Naive thymus-derived CD4-positive, alpha-beta T cell (primary cell): ENCODE data around the gene SOX12. TPM values are rescaled to one million over a fixed set of nuclear protein-coding genes. Genes with fewer than 3 reads are reported as not detected.
"Not testable (repeated sequence)": the region's sequence is repeated elsewhere in the genome, so short reads cannot be mapped to it uniquely, and the experiment has no call there.

Source experiments
- ATAC-seq: fragments of 150-1000 bp; cut with Tn5 transposase; 2 replicates; pipeline ENCODE4 v1.10.0; 2021; ENCODE audit warnings: mild to moderate bottlenecking, moderate library complexity
- CTCF ChIA-PET: fragments of 350-600 bp; sonication (Branson Sonifier 250); formaldehyde crosslinking; loops from one replicate; lab custom pipeline; 2021; ENCODE audit warnings: antibody characterized with exemption; lab: Charles Lee
- POLR2A ChIA-PET: fragments of 350-600 bp; sonication (Branson Sonifier 250); formaldehyde crosslinking; loops from one replicate; lab custom pipeline; 2021; ENCODE audit warnings: antibody characterized with exemption, inconsistent platforms; lab: Charles Lee
- DNase-seq, 9 donors: peaks; one replicate each; pipeline versions ENCODE4 v3.0.0 to v3.0.0-alpha.2; 2020 to 2022; ENCODE audit warnings: mixed read lengths in 1 of 9
- H3K27ac ChIP-seq: one replicate; pipeline ENCODE4 v1.7.0; 2013; ENCODE audit warnings: mild to moderate bottlenecking, low read depth, low read length, moderate library complexity
- H3K27me3 ChIP-seq, 2 donors: one replicate each; pipeline ENCODE4 v1.7.0; 2013; ENCODE audit warnings: low read length in 2 of 2, mild to moderate bottlenecking in 2 of 2, moderate library complexity in 2 of 2; ENCODE audit not compliant: control insufficient read depth in 2 of 2, insufficient read depth in 2 of 2
- H3K36me3 ChIP-seq, 3 experiments: 1 replicate in 2 of 3; 2 replicates in 1 of 3; pipeline ENCODE4 v1.7.0; 2013; ENCODE audit warnings: low read length in 3 of 3, mild to moderate bottlenecking in 3 of 3, moderate library complexity in 1 of 3; ENCODE audit not compliant: insufficient read depth in 3 of 3, control insufficient read depth in 2 of 3
- H3K4me1 ChIP-seq, 2 donors: one replicate each; pipeline ENCODE4 v1.7.0; 2013; ENCODE audit warnings: low read length in 2 of 2, mild to moderate bottlenecking in 2 of 2, moderate library complexity in 1 of 2; ENCODE audit not compliant: control insufficient read depth in 2 of 2, insufficient read depth in 2 of 2
- H3K4me3 ChIP-seq: 2 replicates; pipeline ENCODE4 v1.7.0; 2013; ENCODE audit warnings: mild to moderate bottlenecking, low read length
- H3K9me3 ChIP-seq, 3 experiments: 1 replicate in 2 of 3; 2 replicates in 1 of 3; pipeline ENCODE4 v1.7.0; 2013; ENCODE audit warnings: low read length in 3 of 3; ENCODE audit not compliant: control insufficient read depth in 2 of 3
- H3K27ac Mint-ChIP-seq, 9 donors: one replicate each; pipeline ENCODE4 v1.8.0; 2020 to 2022; ENCODE audit warnings: mixed read lengths in 9 of 9, mild to moderate bottlenecking in 8 of 9, moderate library complexity in 5 of 9, inconsistent platforms in 2 of 9
- H3K27me3 Mint-ChIP-seq, 5 donors: one replicate each; pipeline ENCODE4 v1.8.0; 2021 to 2022; ENCODE audit warnings: mixed read lengths in 5 of 5, mild to moderate bottlenecking in 1 of 5
- H3K36me3 Mint-ChIP-seq, 5 donors: one replicate each; pipeline ENCODE4 v1.8.0; 2020 to 2022; ENCODE audit warnings: mixed read lengths in 5 of 5, mild to moderate bottlenecking in 3 of 5, inconsistent platforms in 1 of 5
- H3K4me1 Mint-ChIP-seq, 7 donors: one replicate each; pipeline ENCODE4 v1.8.0; 2020 to 2022; ENCODE audit warnings: mixed read lengths in 7 of 7, mild to moderate bottlenecking in 3 of 7, inconsistent platforms in 1 of 7
- H3K4me3 Mint-ChIP-seq, 10 donors: one replicate each; pipeline ENCODE4 v1.8.0; 2020 to 2022; ENCODE audit warnings: mild to moderate bottlenecking in 10 of 10, mixed read lengths in 10 of 10, moderate library complexity in 6 of 10, inconsistent platforms in 2 of 10
- H3K9me3 Mint-ChIP-seq, 11 donors: one replicate each; pipeline ENCODE4 v1.8.0; 2020 to 2022; ENCODE audit warnings: mixed read lengths in 11 of 11, mild to moderate bottlenecking in 4 of 11, inconsistent platforms in 1 of 11, moderate library complexity in 1 of 11
- intact Hi-C, 2 donors: fragments of 100-400 bp; cut with micrococcal nuclease; formaldehyde crosslinking; loops; one replicate each; pipeline ENCODE4 v1.15.1; 2023
- polyA plus RNA-seq, 2 donors: library from polyadenylated mRNA; unstranded; fragments of 300-500 nt; fragmentation: Illumina TruSeq; gene quantifications; one replicate each; pipeline ENCODE4 v1.2.3, GENCODE V29; 2021
- total RNA-seq, 6 experiments: library from RNA in 5 of 6; stranded (reverse) in 5 of 6; gene quantifications; 1 replicate in 5 of 6; 2 replicates in 1 of 6; pipeline ENCODE4 v1.2.3 and lab custom pipeline; 2021 to 2026

The SOX12 gene
- total and polyA plus RNA-seq, 7 experiments from 2014 or later, result 0.89 to 15.1 (median 9.4) TPM

DNA sequence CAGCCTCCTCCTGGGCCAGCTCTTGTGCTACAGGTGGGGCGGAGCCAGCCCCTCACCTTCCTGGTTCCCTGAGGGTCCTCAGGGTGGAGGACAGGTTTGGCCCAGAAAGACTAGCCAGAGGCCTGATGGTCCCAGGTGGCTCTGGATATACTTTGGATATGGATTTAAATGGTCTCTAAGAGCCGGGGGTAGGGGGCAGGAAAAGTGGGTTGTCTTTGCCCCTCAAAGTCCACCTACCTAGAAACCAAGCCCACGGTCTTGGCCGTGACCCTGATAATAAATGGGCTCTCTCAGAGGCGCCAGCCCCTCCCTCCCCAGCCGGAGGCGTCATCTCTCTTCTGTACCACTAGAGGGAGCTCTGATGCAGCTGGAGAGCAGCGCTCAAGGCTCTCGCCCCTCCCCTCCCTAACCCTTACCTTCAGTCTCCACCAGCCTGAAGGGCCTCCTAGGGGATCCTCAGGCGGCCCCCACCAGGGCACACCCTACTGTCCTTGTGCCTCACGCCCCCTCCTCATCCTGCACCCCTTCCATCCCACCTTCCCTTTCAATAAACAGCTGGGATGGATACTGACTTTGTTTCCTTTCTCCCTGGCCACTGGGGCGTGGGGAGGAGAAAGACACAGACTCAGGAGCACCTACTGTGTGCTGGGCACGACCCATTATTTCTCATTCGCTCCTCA is 29.1 kb downstream of the SOX12 start:
- POLR2A ChIA-PET, result interaction anchor here (1.0 to 1.3 kb wide), 3 partner anchors 53 to 143 kb away, joined by 3 to 4 read pairs (median 4); no protein-coding TSS in a partner anchor
- H3K27me3 Mint-ChIP-seq, result peaks cover 0 to 4% (median 0%) of the 10 kb centered on the region in 5 donors
- Histone ChIP-seq H3K27me3 (no peaks in the 10 kb centered on the region), H3K9me3 (no peaks in the 10 kb centered on the region), H3K27ac (no peak overlapping the region), H3K4me3 (no peak overlapping the region), H3K36me3 (peaks cover 0 to 3% (median 0%) of the 10 kb centered on the region in 3 experiments), H3K4me1 (peaks cover 0 to 3% of the 10 kb centered on the region in 2 donors)
- no peaks in the 10 kb centered on the region for H3K36me3 Mint-ChIP-seq
- no peak overlapping the region for H3K4me3 Mint-ChIP-seq
- peaks cover 0 to 13% (median 5%) of the 10 kb centered on the region in 7 donors for H3K4me1 Mint-ChIP-seq
- no peak overlapping the region for H3K27ac Mint-ChIP-seq
- peaks cover 0 to 1% (median 0%) of the 10 kb centered on the region in 11 donors for H3K9me3 Mint-ChIP-seq
- CTCF ChIA-PET, result interaction anchor here (0.6 to 4.5 kb wide), 8 partner anchors 9 to 291 kb away, joined by 3 to 74 read pairs (median 4); no protein-coding TSS in a partner anchor
- peak; percentile 100 for ATAC-seq
- DNase-seq, result peak; percentile 64 to 86 (median 79)
- intact Hi-C loops, result loop anchor here (1.0 to 5.0 kb wide), 12 partner anchors 26 to 384 kb away; partner anchors contain the start of genes CSNK2A1 (in 2 of the 2), TBC1D20 (in 2 of the 2), RBCK1 (in 1 of the 2) and TRIB3 (in 1 of the 2)

DNA sequence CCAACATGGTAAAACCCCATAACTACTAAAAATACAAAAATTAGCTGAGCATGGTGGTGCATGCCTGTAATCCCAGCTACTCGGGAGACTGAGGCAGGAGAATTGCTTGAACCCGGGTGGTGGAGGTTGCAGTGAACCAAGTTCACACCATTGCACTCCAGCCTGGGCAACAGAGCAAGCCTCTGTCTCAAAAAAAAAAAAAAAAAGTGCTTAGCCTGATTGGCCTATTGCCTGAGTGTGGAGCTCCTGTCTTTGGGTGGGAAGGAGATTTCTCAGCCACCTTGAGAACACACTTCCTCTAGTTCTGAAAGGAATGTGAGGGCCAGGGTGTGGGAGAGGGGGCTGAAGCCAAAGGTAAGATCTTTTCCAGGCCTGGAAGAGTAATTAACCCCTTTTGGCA is 30.8 kb downstream of the SOX12 start:
- H3K27me3 Mint-ChIP-seq, H3K4me1 ChIP-seq, H3K4me3 Mint-ChIP-seq, H3K36me3 Mint-ChIP-seq, DNase-seq, H3K4me3 ChIP-seq, H3K27me3 ChIP-seq, H3K36me3 ChIP-seq, intact Hi-C loops, H3K27ac Mint-ChIP-seq, H3K9me3 ChIP-seq, H3K9me3 Mint-ChIP-seq, ATAC-seq, H3K27ac ChIP-seq, POLR2A ChIA-PET: not testable (repeated sequence)
- CTCF ChIA-PET, result interaction anchor here (0.7 to 4.5 kb wide), 4 partner anchors 51 to 151 kb away, joined by 3 to 74 read pairs (median 10); no protein-coding TSS in a partner anchor
- peaks cover 0 to 13% (median 5%) of the 10 kb centered on the region in 7 donors for H3K4me1 Mint-ChIP-seq

DNA sequence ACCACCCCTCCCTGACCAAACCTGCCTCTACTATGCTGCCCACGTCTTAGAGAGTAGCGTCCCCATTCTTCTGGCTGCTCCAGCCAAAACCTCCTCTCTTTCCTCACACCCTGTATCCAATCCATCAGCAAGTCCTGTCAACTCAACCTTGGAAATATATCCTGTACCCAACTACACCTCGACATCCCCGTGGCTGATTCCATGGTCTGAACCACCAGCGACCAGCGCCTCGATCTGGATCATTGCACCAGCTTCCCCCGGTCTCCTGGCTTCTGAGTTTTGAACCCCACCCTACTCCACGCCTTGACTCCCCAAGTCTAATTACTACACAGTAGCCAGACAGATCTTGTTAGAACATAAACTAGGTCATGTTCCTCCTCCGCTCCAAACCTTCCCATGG is 31.4 kb downstream of the SOX12 start:
- H3K36me3 Mint-ChIP-seq, result no peaks in the 10 kb centered on the region
- POLR2A ChIA-PET, result no interaction called here
- Histone ChIP-seq H3K36me3 (peaks cover 0 to 3% (median 0%) of the 10 kb centered on the region in 3 experiments), H3K27ac (no peak overlapping the region), H3K4me1 (peaks cover 0 to 3% of the 10 kb centered on the region in 2 donors), H3K4me3 (no peak overlapping the region), H3K27me3 (no peaks in the 10 kb centered on the region), H3K9me3 (no peaks in the 10 kb centered on the region)
- DNase-seq (no peak), ATAC-seq (no peak)
- peak overlapping the region in 1 of 9 donors; percentile 24 for H3K27ac Mint-ChIP-seq
- H3K9me3 Mint-ChIP-seq, result peaks cover 0 to 1% (median 0%) of the 10 kb centered on the region in 11 donors
- intact Hi-C loops, result no loop called here
- peaks cover 0 to 4% (median 0%) of the 10 kb centered on the region in 5 donors for H3K27me3 Mint-ChIP-seq
- no peak overlapping the region for H3K4me3 Mint-ChIP-seq
- peaks cover 0 to 11% (median 4%) of the 10 kb centered on the region in 7 donors for H3K4me1 Mint-ChIP-seq
- CTCF ChIA-PET, result interaction anchor here (0.7 to 3.2 kb wide), 2 partner anchors 74 to 150 kb away, joined by 5 to 15 read pairs; no protein-coding TSS in a partner anchor

DNA sequence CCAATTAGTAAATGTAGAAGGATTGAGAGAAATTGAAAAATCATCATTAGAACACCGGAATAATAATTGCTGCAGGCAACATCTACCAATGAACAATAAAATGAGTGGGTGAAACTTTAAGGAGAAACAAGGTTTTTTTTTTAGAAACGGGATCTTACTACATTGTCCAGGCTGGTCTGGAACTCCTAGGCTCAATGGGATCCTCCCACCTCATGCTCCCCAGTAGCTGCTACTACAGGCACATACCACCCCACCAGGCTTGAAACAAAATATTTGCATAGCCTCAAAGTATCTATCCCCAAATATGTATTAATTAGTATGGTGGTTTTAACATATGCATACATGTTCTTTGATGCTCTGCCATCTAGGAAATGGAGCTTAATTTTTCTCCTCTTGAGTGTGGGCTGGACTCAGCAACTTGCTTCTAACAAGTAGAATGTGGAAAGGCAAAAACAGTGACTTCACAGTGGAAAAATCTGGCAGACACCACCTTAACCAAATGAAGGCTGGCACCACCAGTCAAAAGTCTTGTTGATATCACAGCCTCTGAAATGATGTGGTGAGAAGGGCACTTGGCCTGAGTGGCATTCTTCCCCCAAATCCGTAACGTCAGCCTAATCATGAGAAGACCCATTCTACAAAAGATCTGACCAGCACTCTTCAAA is 33.7 kb downstream of the SOX12 start:
- H3K4me3 Mint-ChIP-seq, result no peak overlapping the region
- no peaks in the 10 kb centered on the region for H3K36me3 Mint-ChIP-seq
- no peaks in the 10 kb centered on the region for H3K9me3 Mint-ChIP-seq
- intact Hi-C loops, result no loop called here
- peaks cover 0 to 3% of the 10 kb centered on the region in 2 donors for H3K4me1 ChIP-seq
- no peak overlapping the region for H3K27ac Mint-ChIP-seq
- H3K9me3 ChIP-seq, result no peaks in the 10 kb centered on the region
- ATAC-seq, result no peak
- H3K4me3 ChIP-seq, result no peak overlapping the region
- no peaks in the 10 kb centered on the region for H3K27me3 ChIP-seq
- H3K27ac ChIP-seq, result no peak overlapping the region
- H3K4me1 Mint-ChIP-seq, result peaks cover 7 to 18% (median 9%) of the 10 kb centered on the region in 7 donors
- DNase-seq, result no peak
- CTCF ChIA-PET, result no interaction called here
- peaks cover 0 to 3% (median 0%) of the 10 kb centered on the region in 3 experiments for H3K36me3 ChIP-seq
- POLR2A ChIA-PET, result no interaction called here
- no peaks in the 10 kb centered on the region for H3K27me3 Mint-ChIP-seq

DNA sequence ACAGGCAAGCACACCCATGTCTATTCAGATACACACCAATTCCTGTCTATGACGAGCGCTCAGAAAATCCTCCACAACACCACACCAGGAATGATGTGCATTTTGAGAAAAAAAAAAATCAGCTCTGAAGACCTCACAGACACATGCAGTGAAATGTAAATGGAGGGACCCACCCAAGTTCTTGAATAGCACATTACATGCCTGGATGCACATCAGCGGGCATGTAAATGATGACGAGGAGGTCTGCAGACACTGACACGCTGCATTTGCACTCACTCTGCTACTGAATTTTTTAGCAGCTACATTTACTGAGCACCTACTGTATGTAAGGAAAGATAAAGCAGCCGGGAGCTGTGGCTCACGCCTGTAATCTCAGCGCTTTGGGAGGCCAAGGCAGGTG is 36.2 kb downstream of the SOX12 start:
- ChIA-PET POLR2A (no interaction called here), CTCF (interaction anchor here (0.6 to 0.9 kb wide), 2 partner anchors 31 to 115 kb away, joined by 3 to 4 read pairs; no protein-coding TSS in a partner anchor)
- Mint-ChIP-seq H3K27ac (no peak overlapping the region), H3K4me1 (peaks cover 18 to 34% (median 31%) of the 10 kb centered on the region in 7 donors), H3K36me3 (no peaks in the 10 kb centered on the region), H3K4me3 (no peak overlapping the region), H3K9me3 (no peaks in the 10 kb centered on the region), H3K27me3 (no peaks in the 10 kb centered on the region)
- Histone ChIP-seq H3K4me3 (no peak overlapping the region), H3K4me1 (peaks cover 0 to 19% of the 10 kb centered on the region in 2 donors), H3K36me3 (no peaks in the 10 kb centered on the region), H3K27ac (no peak overlapping the region), H3K9me3 (no peaks in the 10 kb centered on the region), H3K27me3 (no peaks in the 10 kb centered on the region)
- DNase-seq (no peak), ATAC-seq (no peak)
- intact Hi-C loops, result no loop called here

DNA sequence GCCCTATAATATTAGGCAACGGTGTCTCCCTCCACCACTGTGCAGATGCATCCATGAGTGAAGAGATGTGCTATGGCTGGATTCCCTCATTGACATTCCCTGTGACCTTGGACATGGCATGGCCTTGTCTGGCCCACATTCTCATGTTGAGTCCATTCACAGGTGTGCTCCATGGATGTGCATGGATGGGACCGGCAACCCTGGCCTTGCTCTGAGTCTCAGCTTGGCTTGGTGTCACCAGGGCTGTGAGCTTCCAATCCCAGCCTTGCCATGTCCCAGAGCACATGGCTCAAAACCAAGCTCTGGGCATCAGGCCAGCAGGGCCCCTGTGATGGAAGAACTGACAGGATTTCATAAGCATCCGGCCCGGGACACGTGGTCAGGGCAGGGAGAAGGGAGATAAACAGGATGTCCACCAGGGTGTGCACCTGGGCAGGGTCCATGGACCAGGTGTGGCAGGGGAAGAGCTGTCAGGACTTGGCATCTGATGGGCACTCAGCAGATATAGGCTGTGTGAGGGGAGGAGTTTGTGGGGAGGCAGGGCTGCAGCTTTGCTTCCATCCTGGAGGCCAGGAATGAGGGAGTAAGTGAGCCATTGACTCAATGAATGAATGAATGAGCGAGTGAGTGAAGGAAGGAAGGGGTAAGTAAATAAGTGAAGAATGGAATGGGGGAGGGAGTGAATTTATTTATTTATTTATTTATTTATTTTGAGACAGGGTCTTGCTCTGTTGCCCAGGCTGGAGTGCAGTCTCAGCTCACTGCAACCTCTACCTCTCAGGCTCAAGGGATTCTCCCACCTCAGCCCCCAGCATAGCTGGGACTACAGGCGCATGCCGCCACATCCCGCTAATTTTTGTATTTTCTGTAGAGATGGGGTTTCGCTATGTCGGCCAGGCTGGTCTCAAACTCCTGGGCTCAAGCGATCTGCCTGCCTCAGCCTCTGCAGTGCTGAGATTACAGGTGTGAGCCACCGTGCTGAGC is 37.2 kb downstream of the SOX12 start:
- peak; percentile 49 for ATAC-seq
- Mint-ChIP-seq H3K9me3 (no peaks in the 10 kb centered on the region), H3K4me1 (peaks cover 18 to 41% (median 39%) of the 10 kb centered on the region in 7 donors), H3K36me3 (no peaks in the 10 kb centered on the region), H3K4me3 (no peak overlapping the region), H3K27me3 (no peaks in the 10 kb centered on the region), H3K27ac (peak overlapping the region in 5 of 9 donors; percentile 4 to 78 (median 23))
- H3K27ac ChIP-seq, result no peak overlapping the region
- CTCF ChIA-PET, result interaction anchor here (0.9 kb wide), 1 partner anchor 114 kb away, joined by 3 read pairs; no protein-coding TSS in a partner anchor
- POLR2A ChIA-PET, result no interaction called here
- peaks cover 0 to 20% of the 10 kb centered on the region in 2 donors for H3K4me1 ChIP-seq
- intact Hi-C loops, result no loop called here
- no peaks in the 10 kb centered on the region for H3K36me3 ChIP-seq
- DNase-seq, result peak in 1 of 9 donors; percentile 20
- no peaks in the 10 kb centered on the region for H3K27me3 ChIP-seq
- no peaks in the 10 kb centered on the region for H3K9me3 ChIP-seq
- H3K4me3 ChIP-seq, result no peak overlapping the region
